DLD1 (cell line): ENCODE data around the gene TMPRSS6.

Experiments used
- in situ Hi-C: cut with HindIII; loops from 2 replicates; pipeline ENCODE4 v1.10.0; 2017; ENCODE audit warnings: low sequenced_read_pairs

TMPRSS6 gene

DNA sequence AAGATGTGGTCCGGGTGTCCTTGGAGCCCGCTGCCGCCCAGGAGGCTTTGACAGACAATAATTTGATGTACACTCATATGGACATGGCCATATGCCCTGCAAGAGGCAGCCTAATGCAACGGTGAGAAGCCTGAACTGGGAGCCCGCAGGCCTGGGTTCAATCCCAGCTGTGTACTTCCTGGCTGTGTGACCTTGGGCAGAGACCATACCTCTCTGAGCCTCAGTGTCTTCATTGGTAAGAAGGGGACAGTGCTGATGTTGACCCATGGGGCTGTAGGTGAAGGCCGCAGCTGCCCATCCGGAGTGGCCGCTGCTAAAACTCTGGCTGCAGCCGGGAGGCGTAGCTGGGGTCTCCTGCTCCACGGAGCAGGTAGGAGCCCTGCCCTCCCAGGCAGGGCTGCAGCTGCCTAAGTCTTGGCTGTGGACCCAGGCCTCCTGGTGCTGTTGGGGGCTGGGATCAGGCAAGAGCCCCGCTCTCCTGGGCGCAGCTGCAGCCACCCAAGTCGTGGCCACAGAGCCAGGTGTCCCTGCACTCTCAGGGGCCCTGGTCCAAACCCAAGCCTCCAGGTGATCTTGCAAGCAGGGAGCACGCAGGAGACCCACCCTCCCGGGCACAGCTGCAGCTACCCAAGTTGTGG lies 31.3 kb upstream of the TMPRSS6 start:
- in situ Hi-C loops: no loop called here

- in situ Hi-C loops: no loop called here
Measured at GRCh38 chr22:37139762-37140161, 30.2 kb upstream of the TMPRSS6 start.

GRCh38 chr22:37138849-37139561 lies 29.5 kb upstream of the TMPRSS6 start:
- in situ Hi-C loops: no loop called here

GRCh38 chr22:37137903-37138665 lies 28.6 kb upstream of the TMPRSS6 start:
- in situ Hi-C loops: no loop called here

DNA sequence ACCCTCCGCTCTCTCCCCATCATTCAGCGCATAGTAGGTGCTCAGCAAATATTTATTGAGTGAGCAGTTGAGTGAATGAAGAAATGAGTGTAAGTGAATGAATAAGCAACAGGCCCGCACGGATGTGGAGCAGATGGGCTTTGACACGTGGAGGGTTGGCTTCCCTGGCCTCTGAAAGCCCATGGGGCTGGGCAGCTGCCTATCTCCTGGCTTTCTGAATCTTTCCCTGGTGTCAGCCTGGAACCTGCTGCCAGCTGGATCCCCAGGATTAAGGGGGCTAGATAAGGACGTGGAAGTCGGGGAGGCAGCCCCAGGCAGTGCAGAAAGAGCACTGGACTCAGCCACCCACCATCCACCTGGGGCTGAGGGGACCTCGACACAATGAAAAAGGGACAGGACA lies 27.6 kb upstream of the TMPRSS6 start:
- in situ Hi-C loops: no loop called here

DNA sequence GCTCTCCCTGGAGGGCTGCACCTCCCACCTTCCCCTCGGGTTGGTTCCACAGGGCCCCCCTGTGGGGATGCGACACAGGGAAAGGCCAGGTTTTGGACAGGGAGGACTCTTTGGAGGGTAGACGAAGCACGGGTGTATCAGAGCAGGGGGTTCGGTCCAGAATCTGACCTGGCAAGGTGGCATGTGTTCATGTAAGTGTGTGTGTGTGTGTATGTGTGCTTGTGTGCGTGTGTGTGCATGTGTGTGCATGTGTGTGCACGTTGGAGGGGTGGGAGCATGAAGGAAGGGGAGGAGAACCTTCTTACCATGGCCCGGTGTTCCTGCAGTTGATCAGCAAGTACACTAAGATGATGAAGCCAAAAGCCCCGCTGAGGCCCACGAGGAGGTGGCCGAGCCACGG lies 25.5 kb upstream of the TMPRSS6 start:
- in situ Hi-C loops: no loop called here

DNA sequence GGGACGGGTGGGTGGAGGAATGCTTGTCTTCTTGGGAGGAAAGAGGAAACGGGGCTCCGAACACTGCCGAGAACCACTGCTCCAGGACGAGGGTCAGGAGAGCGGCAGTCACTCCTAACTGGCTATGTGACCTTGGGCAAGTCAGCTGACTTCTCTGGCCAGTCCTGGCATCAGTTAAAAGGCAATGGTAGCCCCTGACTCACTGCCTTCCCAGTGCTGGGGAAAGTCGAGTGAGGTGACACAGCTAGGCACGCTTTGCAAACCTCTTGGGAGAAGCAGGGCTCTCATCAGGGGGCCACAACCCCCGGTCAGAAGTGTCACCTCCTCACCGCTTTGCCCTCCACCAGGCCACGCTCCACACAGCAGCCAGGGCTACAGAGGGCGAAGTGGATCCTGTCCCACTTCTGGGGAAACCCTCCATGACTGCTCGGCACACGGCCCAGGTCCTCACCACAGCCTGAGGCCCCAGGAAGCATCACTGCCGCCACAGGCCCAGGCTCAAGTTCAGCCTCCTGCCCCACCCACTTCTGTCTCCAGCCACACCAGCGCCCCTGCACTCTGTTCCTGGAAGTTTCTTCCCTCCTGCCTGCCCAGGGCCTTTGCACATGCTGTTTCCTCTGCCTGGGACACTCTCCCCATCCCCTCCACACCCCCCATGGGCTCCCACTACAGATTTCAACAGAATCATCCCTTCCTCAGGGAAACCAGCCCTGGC lies 23.9 kb upstream of the TMPRSS6 start:
- in situ Hi-C loops: no loop called here

GRCh38 chr22:37132773-37133172 lies 23.3 kb upstream of the TMPRSS6 start:
- in situ Hi-C loops: no loop called here

DNA sequence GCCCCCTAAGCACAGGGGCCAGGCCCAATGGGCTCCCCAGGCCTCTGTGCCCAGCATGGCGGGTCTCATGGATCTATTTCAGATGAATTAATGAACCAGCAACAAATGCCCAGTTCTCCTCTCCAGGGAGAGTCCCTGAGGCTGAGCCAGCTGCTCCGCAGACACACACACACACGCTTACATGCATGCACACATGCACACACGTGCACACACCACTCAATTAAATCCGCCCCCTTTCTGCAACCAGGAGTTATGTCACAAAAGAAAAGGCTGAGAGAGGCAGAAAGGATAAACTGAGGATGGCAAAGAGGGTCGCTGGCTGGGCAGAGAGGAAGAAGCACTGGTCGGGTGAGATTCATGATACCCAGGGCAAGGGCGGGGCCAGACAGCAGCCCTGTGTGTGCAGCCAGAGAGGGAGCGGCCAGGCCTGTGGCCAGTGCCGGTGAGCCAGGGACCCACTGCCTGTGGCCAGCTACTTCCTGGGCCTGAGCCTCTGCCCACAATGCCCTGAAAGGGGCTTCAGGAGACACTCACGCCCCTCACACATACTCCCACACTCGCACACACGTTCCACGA lies 20.4 kb upstream of the TMPRSS6 start:
- in situ Hi-C loops: no loop called here

DNA sequence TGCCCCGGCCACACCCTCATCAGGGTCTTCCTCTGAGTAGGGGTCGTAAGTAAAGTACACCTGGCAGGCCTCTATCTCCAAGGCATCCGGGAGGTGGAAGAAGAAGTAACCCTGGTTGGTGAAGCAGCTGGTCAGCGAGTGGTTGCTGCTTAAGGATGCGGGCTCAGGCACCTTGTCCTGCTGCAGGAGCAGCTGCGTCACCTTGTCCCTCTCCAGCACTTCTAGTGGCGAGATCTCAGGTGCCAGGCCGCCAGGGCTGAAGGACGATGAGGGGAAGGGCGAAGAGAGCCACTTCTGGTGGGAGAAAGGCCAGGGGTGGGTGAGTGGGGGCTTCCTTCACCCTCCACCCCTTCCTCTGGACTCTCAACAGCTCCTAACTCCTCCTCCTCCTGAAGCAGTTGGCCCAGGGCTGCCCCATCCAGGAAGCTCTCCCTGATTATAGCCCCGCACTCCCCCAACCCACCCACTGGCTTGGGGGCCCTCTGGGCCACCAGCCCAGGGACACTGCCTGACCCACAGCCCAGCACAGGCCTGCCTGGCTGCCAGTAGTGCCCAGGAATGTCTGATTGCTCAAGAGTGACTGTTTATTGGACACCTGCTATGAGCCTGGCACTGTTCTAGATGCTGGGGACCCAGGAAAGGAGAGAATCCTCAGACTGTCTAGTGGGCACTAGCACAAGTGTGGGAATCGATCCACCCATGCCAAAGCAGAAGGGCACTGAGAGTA lies 19.2 kb upstream of the TMPRSS6 start:
- in situ Hi-C loops: no loop called here

DNA sequence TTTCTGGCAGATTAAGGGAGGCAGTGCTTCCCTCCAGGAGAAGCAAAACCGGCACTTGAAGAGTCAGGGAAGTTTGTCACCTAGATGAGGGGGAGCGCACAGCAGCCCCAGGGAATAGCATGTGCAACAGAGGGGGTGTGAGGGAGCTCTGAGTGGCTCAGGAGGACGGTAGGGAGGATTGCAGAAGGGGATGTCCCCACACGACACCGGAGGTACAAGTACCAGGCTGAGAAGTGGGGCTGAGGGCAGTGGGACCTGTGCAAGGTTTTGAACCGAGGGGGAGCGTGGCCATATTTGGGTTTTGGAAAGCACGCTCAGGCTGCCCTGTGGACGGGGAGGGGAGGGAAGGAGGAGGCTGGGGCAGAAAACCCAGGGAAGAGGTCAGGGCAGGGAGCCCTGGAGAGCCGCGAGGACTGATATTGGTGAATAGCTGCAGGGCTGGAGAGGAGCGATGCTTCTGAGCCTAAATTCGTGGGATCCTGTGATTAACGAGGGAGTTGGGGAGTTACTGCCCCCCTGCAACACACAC lies 17.9 kb upstream of the TMPRSS6 start:
- in situ Hi-C loops: no loop called here

GRCh38 chr22:37126882-37127281 lies 17.4 kb upstream of the TMPRSS6 start:
- in situ Hi-C loops: no loop called here

GRCh38 chr22:37126383-37126782 lies 16.9 kb upstream of the TMPRSS6 start:
- in situ Hi-C loops: no loop called here

- in situ Hi-C loops: no loop called here
Measured at GRCh38 chr22:37123649-37124048, 14.1 kb upstream of the TMPRSS6 start.

DNA sequence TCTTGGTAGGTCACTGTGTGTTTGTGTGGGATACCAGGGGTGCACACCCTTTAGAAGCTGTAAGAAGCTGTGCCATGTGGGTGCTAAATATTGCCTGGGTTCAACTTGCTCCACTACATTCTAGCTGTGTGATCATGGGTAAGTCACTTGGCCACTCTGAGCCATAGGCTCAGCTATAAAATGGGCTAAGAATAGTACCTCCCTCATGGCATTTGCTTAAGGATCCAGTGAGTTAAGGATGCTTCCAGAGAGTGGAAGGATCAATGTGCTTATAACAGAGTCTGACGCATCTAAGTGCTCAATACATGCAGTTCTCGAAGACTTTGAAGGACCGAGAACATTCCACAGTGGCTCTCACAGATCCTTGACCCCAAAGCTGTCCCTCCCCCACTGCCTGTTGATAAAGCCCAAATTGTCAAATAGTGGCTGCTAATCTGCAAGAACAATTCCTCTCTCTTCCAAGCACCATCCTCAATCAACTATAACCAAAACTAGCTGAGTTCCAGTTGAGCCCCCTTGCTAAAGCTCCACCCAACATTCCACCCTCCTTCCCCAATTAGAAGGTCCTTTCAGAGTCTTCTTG lies 13.2 kb upstream of the TMPRSS6 start:
- in situ Hi-C loops: no loop called here

DNA sequence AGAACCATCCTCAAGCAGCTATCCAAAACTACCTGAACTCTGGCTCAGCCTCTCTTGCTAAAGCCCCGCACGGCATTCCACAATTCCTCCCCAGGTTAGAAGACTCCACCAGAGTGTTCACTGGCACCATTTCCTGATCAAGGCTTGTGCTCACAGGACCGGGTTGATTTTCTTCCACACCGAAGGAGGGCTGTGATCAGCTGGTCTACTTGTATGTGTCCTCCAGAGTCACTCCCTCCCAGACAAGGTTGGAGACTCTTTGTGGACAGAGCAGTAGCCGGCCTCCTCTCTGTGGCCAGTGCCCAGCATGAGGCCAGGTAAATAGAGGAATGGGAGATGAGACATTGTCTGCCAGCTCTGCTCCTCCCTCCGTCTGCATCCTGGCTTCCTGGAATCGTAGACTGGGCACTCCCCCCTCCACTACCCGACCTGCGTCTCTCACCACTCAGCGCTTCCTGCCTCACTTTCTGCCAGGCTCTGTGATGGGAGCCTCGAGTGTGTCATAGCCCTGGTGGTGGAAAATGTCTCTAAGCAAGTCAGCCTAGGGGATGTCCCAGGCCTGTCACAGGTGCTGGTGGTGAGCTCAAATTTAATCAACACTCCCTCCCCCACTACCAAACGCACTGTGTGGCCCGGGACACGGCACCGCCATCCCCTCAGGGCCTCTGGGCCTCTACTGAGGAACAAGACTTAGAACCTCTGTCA lies 12.5 kb upstream of the TMPRSS6 start:
- in situ Hi-C loops: no loop called here

GRCh38 chr22:37120569-37121340 lies 11.2 kb upstream of the TMPRSS6 start:
- in situ Hi-C loops: no loop called here

- in situ Hi-C loops: no loop called here
Measured at GRCh38 chr22:37119872-37120271, 10.4 kb upstream of the TMPRSS6 start.
